Skin of body (tissue), 2 donors: ENCODE data around the gene FBXW10B. TPM values are rescaled to one million over a fixed set of nuclear protein-coding genes. Genes with fewer than 3 reads are reported as not detected.

ENCODE experiments used
- small RNA-seq: library from RNA; depleted of rRNA; stranded (forward); fragments of <200 nt; gene quantifications from one replicate; pipeline ENCODE3, GENCODE V24; 2014; ENCODE audit warnings: low replicate concordance
- total RNA-seq: library from RNA; depleted of rRNA; stranded (reverse); fragments of >200 nt; gene quantifications from one replicate; pipeline ENCODE4 v1.2.3, GENCODE V29; 2014

FBXW10B gene
- total RNA-seq, 1 donor from 2014 or later = 3.6 TPM

Small RNA genes within 50 kb of the gene (small RNA-seq; reads per million reads assigned to genes)
- not detected for gene AC005838.1
- gene RF00090 = not detected

Other genes with a start within 250 kb of the FBXW10B start
- 5.7 TPM for gene CDRT4, start 152.1 kb downstream of the FBXW10B start, total RNA-seq
- gene TVP23C, start 56.2 kb downstream of the FBXW10B start, total RNA-seq = 38.2 TPM
- gene TRIM16, start 64.6 kb upstream of the FBXW10B start, total RNA-seq = 45.4 TPM
- 28.9 TPM for gene ZNF286A, start 80.0 kb upstream of the FBXW10B start, total RNA-seq
- gene TBC1D26, start 112.6 kb upstream of the FBXW10B start, total RNA-seq = 0.49 TPM